KMS-11 (cell line): ENCODE data around the gene ZNF385C.

Source experiments
- H2AFZ ChIP-seq: fragments of 200-600 bp; sonication (generic); 2 replicates; pipeline ENCODE4 v1.6.1; 2016; ENCODE audit warnings: antibody characterized with exemption, mixed run types, low read depth
- H3K27ac ChIP-seq: fragments of 200-600 bp; sonication (generic); 2 replicates; pipeline ENCODE4 v1.6.1; 2016; ENCODE audit warnings: mild to moderate bottlenecking, mixed run types
- H3K27me3 ChIP-seq: fragments of 200-600 bp; sonication (generic); 2 replicates; pipeline ENCODE4 v1.6.1; 2017; ENCODE audit warnings: mild to moderate bottlenecking, low read depth, mixed run types, moderate library complexity; ENCODE audit not compliant: insufficient read depth
- H3K36me3 ChIP-seq: fragments of 200-600 bp; sonication (generic); 2 replicates; pipeline ENCODE4 v1.6.1; 2017; ENCODE audit warnings: mild to moderate bottlenecking, mixed run types; ENCODE audit not compliant: insufficient read depth
- H3K4me1 ChIP-seq: fragments of 200-600 bp; sonication (generic); 2 replicates; pipeline ENCODE4 v1.6.1; 2016; ENCODE audit warnings: mild to moderate bottlenecking, low read depth, mixed run types; ENCODE audit not compliant: poor library complexity, severe bottlenecking
- H3K4me2 ChIP-seq: fragments of 200-600 bp; sonication (generic); 2 replicates; pipeline ENCODE4 v1.7.0; 2016; ENCODE audit warnings: mild to moderate bottlenecking, mixed run types
- H3K4me3 ChIP-seq: fragments of 200-600 bp; sonication (generic); IDR thresholded peaks from 2 replicates; pipeline ENCODE4 v1.6.1; 2017; ENCODE audit warnings: low read depth, low read length, mixed read lengths; ENCODE audit not compliant: insufficient read depth
- H3K79me2 ChIP-seq: fragments of 200-600 bp; sonication (generic); 2 replicates; pipeline ENCODE4 v1.6.1; 2016; ENCODE audit warnings: low read depth, mixed run types; ENCODE audit not compliant: insufficient read depth
- H3K9ac ChIP-seq: fragments of 200-600 bp; sonication (generic); 2 replicates; pipeline ENCODE4 v1.6.1; 2016; ENCODE audit warnings: mild to moderate bottlenecking, mixed run types
- H4K20me1 ChIP-seq: fragments of 200-600 bp; sonication (generic); 2 replicates; pipeline ENCODE4 v1.6.1; 2016; ENCODE audit warnings: mild to moderate bottlenecking, mixed run types; ENCODE audit not compliant: insufficient read depth
- TF ChIP-seq, protein P1 (sequence below): fragments of 200-600 bp; sonication (generic); conservative IDR thresholded peaks from 2 replicates; pipeline ENCODE4 v1.6.1; 2017; ENCODE audit warnings: low read depth, mild to moderate bottlenecking, antibody characterized with exemption, low read length, moderate library complexity, mixed read lengths

ZNF385C gene

DNA sequence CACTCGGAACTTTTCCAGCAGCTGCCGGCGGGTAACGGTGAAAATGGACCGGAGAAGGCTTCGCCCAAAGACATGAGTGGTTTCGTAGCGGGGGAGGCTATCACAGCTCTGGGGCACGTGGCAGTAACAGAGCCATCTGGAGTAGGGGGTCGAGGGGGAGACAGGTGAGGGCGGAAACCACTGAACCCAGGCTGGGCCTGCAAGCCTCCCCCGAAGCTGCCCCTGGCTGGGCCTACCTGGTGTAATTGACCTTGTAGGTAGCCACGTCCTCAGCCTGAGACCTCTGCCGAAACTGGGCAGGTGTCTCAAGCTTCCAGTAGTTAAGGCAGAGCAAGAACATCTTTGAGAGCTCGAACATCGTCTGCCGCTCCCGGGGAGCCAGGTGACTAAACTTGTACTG is 21.0 kb upstream of the ZNF385C start:
- Histone ChIP-seq H4K20me1 (no peaks in the 10 kb centered on the region), H3K4me1 (peaks cover 37% of the 10 kb centered on the region), H3K27me3 (no peaks in the 10 kb centered on the region), H3K79me2 (no peaks in the 10 kb centered on the region), H3K9ac (no peak overlapping the region), H3K4me3 (no peak overlapping the region), H2AFZ (no peak overlapping the region), H3K27ac (no peak overlapping the region), H3K36me3 (no peaks in the 10 kb centered on the region), H3K4me2 (peak overlapping the region; percentile 8; the same call in 1 of the 2 replicates)
- TF ChIP-seq, protein P1, sequence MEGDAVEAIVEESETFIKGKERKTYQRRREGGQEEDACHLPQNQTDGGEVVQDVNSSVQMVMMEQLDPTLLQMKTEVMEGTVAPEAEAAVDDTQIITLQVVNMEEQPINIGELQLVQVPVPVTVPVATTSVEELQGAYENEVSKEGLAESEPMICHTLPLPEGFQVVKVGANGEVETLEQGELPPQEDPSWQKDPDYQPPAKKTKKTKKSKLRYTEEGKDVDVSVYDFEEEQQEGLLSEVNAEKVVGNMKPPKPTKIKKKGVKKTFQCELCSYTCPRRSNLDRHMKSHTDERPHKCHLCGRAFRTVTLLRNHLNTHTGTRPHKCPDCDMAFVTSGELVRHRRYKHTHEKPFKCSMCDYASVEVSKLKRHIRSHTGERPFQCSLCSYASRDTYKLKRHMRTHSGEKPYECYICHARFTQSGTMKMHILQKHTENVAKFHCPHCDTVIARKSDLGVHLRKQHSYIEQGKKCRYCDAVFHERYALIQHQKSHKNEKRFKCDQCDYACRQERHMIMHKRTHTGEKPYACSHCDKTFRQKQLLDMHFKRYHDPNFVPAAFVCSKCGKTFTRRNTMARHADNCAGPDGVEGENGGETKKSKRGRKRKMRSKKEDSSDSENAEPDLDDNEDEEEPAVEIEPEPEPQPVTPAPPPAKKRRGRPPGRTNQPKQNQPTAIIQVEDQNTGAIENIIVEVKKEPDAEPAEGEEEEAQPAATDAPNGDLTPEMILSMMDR, result no peak

GRCh38 chr17:42118545-42118944 is 20.3 kb upstream of the ZNF385C start:
- no peak overlapping the region for H3K4me2 ChIP-seq

GRCh38 chr17:42118126-42118510 is 19.8 kb upstream of the ZNF385C start:
- Histone ChIP-seq H2AFZ (no peak overlapping the region), H3K9ac (no peak overlapping the region), H3K27ac (no peak overlapping the region), H3K4me2 (no peak overlapping the region), H3K4me3 (no peak overlapping the region), H4K20me1 (no peaks in the 10 kb centered on the region), H3K36me3 (no peaks in the 10 kb centered on the region), H3K4me1 (peaks cover 45% of the 10 kb centered on the region), H3K27me3 (no peaks in the 10 kb centered on the region), H3K79me2 (no peaks in the 10 kb centered on the region)
- TF ChIP-seq, protein P1, result no peak

More at GRCh38 chr17:42118545-42118944, 20.3 kb upstream of the ZNF385C start:
- Histone ChIP-seq H4K20me1 (no peaks in the 10 kb centered on the region), H3K27ac (no peak overlapping the region), H3K27me3 (no peaks in the 10 kb centered on the region), H3K79me2 (no peaks in the 10 kb centered on the region), H3K4me3 (no peak overlapping the region), H2AFZ (no peak overlapping the region), H3K36me3 (no peaks in the 10 kb centered on the region), H3K9ac (no peak overlapping the region), H3K4me1 (peaks cover 40% of the 10 kb centered on the region)
- TF ChIP-seq, protein P1, result peak; percentile 82

DNA sequence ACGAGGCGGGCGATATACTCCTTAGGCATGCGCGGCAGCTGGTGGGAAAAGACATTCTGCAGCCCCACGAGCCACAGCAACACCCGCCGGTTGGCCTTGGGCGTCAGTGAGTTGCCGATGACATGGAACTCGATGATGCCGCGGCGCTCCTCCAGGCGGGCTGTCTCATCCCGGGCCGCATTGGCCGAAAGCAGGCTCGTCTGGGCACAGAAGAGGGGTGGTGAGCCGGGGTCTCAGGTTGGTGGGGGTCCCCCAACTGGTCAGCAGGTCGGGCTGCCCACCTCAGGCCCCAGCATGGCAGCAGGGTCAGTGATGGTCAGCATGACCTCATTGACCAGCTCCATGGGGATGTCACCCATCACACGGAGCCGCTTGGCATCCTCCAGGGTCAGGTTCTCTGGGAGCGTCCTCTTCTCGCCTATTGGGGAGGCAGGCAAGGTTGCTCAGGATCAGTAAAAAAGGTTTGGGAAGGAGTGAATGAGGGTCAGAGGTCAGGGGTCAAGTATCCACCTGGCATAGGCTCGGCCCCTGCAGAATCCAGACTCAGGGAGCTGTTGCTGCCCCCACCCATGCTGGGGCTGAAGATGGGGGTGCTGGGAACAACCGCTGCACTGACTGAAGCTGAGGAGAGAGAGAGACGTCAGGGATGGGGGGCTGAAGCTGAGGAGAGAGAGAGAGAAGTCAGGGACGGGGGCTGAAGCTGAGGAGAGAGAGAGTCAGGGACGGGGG is 19.3 kb upstream of the ZNF385C start:
- Histone ChIP-seq H3K4me3 (no peak overlapping the region), H3K9ac (no peak overlapping the region), H2AFZ (no peak overlapping the region), H3K4me2 (no peak overlapping the region), H3K4me1 (peaks cover 50% of the 10 kb centered on the region), H4K20me1 (no peaks in the 10 kb centered on the region), H3K27me3 (no peaks in the 10 kb centered on the region), H3K27ac (no peak overlapping the region), H3K36me3 (no peaks in the 10 kb centered on the region), H3K79me2 (no peaks in the 10 kb centered on the region)
- TF ChIP-seq, protein P1, result no peak
